Muscle of back (tissue), 11 donors: Measurements from ENCODE around the gene ARPC1A. TPM values are rescaled to one million over a fixed set of nuclear protein-coding genes. Genes with fewer than 3 reads are reported as not detected.
"Not testable (repeated sequence)": the region's sequence is repeated elsewhere in the genome, so short reads cannot be mapped to it uniquely, and the experiment has no call there.

Source experiments
- DNase-seq, 3 donors: peaks; one replicate each; pipeline versions ENCODE4 v3.0.0 to v3.0.0-alpha.2; 2013
- polyA plus RNA-seq, 10 donors: library from polyadenylated mRNA; unstranded; fragments of 120-200 nt; gene quantifications; one replicate each; pipeline ENCODE4 v1.2.1, GENCODE V29; 2013; ENCODE audit not compliant: insufficient read length in 10 of 10

ARPC1A gene
- polyA plus RNA-seq, 10 donors, result 58.8 to 97.5 (median 67.8) TPM

DNA sequence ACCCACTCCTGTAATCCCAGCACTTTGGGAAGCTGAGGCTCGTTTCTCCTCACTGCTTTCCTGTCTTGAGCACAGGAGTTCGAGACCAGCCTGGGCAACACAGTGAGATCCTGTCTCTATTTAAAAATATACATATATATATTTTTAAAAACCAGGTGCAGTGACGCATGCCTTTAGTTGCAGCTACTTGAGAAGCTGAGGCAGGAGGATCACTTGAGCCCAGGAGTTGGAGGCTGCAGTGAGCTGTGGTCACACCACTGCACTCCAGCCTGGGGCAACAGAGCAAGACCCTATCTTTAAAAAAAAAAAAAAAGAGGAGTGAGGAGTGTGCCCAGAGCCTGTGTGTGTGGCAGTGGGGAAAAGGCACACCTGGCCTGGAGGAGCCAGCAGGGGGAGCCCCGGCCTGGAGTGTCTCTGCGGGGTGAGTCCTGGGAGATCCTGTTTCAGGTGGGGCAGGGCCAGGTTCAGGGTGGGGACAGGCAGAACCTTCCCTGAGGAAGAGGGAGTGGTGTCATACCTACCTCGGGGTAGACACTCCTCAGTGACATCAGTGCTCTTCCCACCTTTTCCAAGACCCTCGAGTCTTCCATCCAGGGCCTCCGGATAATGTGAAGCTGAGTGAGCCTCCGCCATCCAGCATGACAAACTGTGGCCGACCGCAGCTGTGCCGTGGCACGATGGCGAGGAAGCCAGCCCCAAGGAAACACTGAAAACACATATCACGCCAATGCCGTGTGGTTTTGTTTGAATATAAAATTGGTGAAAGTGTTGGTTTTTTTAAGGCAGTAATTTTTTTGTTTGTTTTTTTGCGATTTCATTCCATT lies 39.8 kb downstream of the ARPC1A start:
- DNase-seq, result no peak

DNA sequence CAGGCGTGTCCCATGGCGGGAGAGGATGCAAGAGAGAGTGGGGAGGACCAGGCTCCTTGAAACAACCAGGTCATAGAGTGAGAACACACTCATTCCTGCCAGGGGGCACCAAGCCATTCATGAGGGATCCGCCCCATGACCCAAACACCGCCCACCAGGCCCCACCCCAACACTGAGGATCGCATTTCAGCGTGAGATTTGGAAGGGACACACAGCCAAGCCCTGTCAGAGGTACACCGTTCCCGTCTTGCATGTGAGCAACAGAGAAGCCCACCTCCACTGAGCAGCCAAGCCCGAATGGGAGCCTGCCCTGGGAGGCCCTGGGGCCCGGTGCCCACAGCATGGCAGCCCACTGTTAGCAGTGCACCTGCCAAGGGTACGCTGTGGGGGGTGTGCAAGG lies 40.9 kb downstream of the ARPC1A start:
- no peak for DNase-seq

DNA sequence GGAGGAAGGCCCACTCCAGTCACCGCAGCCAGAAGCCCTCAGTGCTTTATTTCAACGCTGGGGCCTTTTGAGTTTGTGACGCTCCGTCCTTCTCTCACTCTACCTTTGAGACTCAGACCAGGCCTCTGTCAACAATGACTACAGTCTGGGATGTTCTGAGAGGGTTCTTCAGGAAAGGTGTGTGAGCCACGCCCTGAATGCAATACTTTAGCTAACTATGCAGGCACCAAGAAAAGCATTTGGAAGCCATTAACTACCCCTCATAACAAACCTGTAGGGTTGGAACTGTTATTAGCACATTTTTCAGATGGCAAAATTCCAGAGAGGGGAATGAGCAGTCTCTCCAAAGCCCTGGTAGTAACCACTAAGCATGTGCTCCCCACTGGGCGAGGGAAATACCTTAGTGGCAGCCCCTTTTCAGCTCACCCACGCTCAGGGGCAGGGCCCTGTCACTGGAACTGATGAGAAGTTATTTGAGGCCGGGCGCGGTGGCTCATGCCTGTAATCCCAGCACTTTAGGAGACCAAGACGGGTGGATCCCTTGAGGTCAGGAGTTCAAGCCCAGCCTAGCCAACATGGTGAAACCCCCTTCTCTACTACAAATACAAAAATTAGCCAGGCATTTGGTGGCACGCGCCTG lies 43.2 kb downstream of the ARPC1A start:
- DNase-seq, result no peak

DNA sequence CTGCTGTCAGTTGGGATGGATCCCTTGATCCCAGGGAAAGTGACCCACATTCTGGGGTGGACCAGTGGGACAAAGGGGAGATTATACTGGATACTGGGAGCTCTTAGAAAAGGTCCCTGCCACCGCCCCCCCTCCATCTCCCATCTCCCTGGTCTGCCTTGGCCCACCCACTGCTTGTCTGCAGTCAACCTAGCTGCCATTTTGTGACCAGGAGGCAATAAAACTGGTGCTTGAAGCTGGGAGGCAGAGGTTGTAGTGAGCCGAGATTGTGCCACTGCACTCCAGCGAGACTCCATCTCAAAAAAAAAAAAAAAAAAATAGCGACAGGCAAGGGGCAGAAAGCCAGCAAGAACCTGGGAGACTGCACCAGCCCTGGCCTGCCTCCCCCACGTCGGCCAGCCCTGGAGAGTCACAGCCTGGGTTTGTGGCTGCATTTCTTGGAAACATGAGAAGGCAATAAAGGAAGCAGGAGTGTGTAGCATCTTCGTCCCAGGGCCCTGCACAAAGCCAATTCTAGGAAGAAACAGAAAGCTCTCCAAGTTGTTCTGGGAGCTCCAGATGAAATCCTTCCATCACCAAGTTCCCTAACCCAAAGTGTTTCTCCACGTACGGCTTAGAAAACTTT lies 44.2 kb downstream of the ARPC1A start:
- peak in 2 of 3 donors; percentile 54 to 77 for DNase-seq

DNA sequence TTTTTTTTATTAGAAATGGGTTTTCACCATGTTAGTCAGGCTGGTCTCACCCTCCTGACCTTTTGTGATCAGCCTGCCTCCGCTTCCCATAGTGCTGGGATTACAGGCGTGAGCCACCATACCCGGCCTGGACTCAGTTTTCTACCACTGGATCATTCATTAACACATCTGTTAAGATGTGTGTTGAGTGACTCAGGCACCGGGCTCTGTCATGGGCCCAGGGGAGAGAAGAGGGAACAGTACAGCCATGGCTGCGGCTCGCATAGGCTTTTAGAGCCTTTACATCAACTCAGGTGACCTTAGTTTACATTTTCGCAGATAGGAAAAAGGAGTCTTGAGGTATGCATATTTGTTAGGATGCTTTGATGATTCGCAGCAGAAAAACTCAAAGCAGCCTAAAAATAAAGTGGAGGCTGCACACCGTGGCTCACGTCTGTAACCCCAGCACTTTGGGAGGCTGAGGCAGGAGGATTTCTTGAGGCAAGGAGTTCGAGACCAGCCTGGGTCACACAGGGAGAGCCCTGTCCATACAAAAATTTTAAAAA lies 45.8 kb downstream of the ARPC1A start:
- no peak for DNase-seq

DNA sequence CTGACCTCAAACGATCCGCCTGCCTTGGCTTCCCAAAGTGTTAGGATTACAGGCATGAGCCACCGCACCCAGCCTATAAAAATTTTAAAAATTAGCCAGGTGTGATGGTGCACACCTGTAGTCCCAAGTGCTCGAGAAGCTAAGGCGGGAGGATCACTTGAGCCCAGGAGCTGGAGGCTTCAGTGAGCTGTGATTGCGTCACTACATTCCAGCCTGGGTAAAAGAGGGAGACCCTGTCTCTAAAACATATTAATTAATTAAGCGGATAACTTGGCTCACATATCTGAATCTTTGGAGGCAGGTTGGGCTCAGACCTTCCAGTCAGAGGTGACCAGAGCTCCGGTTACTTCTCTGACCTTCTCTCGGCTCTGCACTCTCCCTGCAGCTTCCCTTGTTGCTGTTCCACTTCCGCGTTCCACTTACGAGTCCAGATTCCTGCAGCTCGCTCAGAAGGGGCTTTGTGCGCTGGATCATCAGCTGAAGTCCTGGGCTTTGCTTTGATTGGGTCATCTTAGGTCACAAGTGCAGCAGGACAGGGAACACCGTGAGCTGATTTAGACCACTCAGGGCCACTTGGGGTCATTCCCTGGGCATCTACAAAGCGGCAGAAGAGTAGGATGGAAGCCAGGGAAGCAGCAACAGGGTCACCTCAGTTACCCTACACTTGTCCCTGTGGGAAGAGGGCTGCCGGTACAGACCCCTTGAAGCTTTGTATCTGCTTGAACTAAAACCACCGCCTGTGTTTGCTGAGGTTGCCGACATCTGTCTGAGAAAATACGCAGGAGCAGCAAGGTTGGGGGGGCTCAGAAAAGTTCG lies 46.8 kb downstream of the ARPC1A start:
- no peak for DNase-seq

DNA sequence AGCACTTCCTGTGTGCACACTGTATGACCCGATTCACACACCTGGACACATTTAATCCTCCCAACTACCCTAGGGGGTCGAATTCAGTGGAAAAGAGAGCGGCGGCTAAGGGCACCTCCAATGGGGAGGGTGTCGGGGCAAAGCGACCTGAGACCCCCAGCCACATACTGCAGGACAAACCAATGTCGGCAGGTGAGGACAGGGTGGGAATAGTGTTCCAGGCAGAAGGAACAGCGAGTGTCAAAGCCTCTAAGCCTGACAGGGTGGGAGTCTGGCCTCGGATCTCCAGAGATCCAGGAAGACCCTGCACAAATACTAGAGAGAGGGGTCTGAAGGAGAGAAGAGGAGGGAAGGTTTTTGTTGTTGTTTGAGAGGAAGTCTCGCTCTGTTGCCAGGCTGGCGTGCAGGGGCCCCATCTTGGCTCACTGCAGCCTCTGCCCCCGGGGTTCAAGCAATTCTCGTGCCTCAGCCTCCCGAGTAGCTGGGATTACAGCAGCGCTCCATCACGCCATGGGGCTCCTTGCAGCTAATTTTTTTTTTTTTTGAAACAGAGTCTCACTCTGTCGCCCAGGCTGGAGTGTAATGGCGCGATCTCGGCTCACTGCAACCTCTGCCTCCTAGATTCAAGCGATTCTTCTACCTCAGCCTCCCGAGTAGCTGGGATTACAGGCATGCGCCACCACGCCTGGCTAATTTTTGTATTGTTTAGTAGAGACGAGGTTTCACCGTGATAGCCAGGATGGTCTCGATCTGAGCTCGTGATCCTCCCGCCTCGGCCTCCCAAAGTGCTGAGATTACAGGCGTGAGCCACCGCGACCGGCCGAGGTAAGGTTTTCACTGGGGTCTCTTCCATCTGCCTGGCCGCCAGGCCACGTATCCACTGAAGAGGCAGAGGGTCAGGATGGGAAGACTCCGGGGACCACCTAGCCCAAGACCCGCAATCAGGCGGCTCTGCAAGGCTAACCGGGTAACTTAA lies 47.7 kb downstream of the ARPC1A start:
- no peak for DNase-seq

DNA sequence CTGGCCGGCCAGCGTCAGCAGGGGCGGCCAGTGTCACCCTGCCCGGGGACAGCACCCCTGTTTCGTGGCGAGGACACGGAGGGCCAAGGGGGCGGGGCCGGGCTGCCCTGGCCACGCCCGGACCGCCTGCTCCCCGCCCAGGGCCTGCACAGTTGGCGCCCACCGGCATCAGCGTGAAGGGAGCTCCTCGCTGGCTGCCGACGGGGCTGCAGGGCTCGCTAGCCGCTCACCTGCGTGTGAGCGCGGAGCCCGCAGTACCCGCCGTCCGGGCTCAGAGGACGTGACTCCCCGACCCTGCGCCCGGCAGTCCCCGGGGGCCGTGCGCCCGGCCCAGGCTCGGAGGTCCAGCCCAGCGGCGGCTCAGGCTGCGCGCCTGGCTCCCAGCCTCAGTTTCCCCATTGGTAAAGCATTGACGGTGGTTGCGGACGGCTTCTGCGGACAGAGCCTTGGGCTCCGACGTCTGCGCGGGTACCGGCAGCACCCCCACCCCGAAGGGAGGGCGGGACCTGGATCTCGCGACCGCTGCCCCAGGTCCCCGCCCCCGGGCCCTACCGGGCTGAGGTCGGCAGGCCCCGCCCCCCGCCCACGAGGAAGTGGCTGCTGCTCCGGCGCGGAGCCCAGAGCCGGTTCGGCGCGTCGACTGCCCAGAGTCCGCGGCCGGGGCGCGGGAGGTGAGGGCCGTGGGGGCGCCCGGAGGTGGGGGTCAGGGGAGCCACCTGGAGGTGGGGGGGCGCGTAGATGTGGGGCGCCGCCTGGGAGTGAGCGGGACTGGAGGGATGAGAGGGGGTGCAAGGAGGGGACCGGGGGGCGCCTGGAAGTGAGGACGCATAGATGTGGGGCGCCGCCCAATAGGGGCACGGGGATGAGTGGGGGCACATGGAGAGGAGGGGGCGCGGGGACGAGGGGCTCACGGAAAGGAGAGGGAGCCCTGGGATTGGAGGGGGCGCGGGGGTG lies 48.7 kb downstream of the ARPC1A start, which contains the start of gene ARPC1B:
Gene ARPC1B (plus strand): TSS at position 620 of the 954 bp plus-strand sequence. CDS start 10,985 bp downstream, outside the sequence.
- peak in 2 of 3 donors; percentile 71 to 84 for DNase-seq

DNA sequence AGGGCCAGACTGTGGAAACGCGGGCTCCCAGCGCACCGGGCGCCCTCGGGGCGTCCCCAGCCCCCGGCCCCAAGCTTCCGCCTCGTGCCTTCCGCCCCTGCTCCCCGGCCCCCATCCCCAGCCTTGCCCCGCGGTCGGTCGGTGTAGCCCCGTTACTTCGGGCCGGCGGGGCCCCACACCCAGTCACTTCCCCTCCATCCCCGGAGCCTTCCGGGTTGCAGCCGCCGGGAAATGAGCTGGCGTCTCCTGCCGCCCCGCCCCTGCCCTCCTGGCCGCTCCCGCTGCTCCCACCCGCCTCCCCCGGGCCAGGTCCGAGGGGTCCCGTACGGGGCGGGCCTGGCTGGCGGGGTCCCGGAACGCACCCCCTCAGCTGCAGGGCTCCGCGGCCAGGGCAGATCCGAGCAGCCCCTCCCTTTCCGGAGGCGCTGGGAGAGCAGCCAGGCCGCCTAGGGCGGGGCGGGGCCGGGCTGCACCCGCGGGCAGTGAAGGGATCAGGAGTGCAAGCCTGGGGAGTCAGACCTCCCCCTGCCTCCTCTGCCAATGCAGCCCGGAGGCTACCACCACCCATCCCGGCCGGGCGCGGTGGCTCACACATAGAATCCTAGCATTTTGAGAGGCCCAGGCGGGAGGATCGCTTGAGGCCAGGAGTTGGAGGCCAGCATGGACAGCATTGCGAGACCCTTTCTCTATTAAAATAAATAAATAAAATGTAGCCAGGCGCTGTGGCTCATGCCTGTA lies 49.5 kb downstream of the ARPC1A start:
- DNase-seq, result peak in 2 of 3 donors; percentile 80 to 89

DNA sequence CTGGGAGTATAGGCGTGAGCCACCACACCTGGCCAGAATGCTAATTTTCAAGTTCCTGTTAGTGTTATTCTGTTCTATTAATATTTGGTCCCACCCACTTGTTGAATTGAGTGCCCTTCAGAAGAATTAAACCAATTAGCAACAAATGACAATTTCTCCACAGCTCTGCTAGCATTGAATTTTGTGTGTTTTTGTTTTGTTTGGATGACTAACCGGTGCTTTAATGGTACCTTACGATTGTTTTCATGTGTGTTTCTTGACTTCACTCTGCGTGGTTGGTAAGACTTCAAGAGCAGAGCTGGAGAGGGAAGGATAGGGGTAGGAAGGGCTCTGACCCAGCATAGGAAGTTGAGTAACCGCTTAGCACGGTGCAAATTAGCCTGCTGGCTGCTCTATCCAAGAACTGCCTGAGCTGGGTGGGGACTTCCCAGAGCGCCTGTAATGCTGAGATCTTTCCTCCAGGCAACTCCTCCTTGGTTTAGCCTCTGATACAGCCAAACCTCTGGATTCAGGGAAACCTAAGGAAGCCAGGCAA lies 53.4 kb downstream of the ARPC1A start:
- peak; percentile 62 to 89 (median 80) for DNase-seq

DNA sequence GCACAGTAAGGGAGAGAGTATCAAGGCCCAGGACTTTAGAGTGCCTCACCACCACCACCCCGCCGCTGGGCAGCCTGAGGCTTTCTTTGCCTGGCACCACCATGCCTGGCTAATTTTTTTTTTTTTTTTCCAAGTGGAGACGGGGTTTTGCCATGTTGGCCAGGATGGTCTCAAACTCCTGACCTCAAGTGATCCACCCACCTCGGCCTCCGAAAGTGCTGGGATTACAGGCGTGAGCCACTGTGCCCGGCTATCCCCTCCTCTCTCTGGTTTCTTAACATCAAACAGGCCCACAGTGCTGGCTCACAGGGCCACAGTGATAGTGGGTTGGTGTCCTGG lies 54.0 kb downstream of the ARPC1A start:
- DNase-seq, result not testable (repeated sequence)

DNA sequence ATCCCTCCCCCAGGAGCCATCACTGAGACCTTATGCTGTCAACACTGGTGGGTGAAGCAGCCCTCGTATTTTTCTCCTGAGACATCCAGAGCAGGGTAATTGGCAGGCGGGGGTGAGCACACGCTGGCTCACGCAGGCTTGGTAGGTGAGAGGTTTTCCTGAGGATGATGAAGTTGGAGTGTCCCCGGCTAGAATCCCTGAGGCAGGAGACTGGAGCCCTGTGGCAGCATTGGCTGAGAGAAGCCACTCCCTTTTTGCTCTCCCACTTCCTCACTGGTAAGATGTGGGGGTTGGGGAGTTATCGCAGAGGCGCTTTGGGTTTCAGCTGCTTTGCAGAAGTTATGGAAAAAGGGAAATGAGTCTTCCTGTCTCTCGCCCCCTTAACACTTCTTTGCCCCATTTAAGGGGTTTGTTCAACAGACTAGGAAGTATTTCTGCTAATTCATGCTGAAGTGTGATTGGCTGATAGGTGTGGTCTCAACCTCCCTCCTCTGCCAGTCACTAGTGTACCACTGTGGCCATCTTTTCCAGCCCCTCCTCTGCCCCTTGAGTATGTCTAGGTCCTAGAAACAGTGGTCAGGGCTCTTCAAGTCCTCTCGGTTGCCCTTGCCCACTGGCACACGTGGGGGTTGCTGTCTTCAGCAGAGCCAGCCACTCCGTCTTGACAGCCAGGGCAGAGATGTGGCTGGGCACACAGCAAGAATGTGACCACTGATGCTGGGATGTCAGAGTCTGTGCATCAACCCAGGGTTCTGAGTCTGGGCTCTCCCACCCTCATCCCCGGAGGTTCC lies 54.5 kb downstream of the ARPC1A start:
- peak in 2 of 3 donors; percentile 52 to 73 for DNase-seq

DNA sequence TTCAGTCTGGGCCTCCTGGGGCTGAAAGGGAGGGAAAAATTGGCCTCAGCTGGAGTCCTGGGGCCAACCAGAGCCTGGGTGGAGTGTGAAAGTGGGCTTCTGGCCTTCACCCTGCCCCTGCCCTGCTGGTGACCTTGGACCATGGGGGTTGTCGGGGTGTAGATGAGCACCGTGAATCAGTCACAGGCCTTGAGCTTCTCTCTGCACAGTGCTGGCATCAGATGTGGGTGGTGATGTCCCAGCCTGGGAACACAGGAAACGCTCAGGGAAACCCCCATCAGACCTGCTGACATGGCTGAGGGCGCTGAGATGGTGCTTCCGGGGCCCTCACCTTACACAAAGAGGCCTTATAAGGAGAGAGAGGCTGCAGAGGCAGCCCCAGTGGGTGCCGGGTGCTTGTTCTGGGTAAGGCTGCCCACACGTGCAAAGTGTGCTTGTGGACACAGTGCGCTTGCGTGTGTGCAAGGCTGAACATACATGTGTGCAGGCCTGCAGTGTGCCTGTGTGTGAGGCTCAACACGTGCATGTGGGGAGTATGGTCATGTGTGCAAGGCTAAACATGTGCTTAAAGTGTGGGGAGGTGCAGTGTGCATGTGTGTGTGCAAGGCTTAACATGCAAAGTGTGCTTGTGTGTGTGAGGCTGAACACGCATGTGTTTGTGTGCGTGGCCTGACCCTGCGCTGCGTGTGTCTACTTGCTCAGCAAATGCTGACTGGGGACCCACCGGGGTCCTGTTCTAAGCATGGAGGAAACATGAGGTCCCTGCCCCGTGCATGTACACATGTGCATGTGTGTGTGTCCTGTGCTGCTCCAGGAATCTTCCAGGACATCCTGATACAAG lies 55.3 kb downstream of the ARPC1A start:
- no peak for DNase-seq

DNA sequence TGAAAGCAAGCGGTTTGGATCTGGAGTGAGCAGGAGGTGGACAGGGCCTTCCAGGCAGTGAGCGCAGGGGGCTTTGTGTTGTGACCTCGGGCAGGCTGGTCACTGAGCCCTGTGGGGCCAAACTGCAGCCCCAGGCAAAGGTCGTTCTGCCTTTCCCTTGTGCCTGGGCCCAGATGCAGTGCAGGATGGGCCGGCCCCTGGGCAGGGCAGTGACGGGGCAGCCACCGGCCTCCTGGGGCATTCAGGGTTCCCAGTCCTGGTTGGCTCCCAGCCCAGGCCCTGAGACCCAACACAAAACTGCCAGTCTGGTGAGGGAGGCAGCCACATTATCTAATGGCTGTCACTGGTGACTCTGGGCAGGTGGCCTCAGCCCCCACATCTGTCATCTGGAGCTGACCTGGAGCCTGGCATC lies 56.0 kb downstream of the ARPC1A start:
- DNase-seq, result no peak

DNA sequence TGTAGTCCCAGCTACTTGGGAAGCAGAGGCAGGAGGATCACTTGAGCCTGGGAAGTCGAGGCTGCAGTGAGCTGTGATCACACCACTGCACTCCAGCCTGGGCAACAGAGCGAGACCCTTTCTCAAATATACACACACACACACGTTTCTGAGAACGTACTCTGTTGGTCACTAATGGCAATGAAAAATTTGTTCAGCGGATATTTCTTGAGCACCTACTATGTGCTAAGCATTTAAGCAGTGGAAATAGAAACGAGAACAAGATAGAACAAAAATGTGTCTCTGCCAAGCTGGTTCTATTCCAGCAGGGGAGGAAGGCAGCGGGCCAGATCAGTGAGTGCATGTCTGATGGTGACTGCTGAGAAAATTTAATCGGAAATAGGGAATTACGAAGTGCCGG lies 57.5 kb downstream of the ARPC1A start:
- no peak for DNase-seq

DNA sequence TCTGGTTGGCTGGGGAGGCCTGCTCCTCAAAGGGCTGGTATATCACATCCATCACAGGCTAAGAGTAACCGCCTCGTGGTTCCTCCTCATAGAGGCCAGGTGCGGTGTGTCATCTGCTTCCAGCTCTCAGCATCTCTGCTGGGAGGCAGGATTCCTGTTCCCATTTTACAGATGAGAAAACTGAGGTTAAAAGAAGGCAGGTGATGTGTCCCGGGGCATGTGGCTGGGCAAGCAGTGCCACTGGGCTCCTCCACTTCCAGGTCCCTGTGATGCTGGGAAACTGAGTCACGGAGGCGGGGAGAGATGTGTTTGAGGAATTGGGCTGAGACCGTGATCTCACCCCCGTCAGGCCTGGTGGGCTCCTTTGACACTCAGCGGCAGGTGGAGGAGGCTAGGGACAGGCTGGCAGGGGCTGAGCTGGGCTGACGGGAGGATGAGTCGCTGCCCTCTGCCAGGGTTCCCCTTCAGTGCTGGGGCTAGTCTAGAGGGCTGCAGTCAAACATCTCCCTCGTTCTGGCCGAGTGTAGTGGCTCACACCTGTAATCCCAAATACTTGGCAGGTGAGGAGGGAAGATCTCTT lies 58.2 kb downstream of the ARPC1A start:
- no peak for DNase-seq
